GM19328 (cell line): ENCODE results near the gene CEBPG.

ENCODE experiments used
- ATAC-seq: cut with Tn5 transposase; IDR thresholded peaks from one replicate; pipeline ENCODE4 v1.9.1; 2021; ENCODE audit warnings: mild to moderate bottlenecking, moderate library complexity; ENCODE audit not compliant: unreplicated experiment

The CEBPG gene

DNA sequence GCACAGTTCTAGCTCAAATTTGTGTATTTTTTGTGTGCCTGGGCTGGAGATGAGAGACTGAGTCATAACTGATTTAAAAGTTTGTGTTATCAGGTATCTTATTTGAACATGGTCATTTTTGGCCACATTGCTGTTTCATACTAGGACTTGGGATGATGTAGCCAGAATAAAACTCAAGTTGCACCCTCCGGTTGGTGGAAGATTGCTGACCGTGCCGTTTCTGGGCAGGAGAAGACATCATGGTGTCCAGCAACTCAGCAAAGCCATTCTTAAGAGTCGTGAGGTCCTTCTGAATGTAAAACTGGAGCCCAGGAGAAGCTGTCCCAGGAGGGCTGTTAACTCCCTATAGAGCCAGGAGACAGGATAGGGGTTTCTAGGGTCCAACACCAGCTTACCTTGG lies 7.6 kb downstream of the CEBPG start:
- ATAC-seq: no peak

GRCh38 chr19:33382006-33382405 lies 8.5 kb downstream of the CEBPG start:
- ATAC-seq: no peak

- ATAC-seq: no peak
Measured at GRCh38 chr19:33382982-33383381, 9.5 kb downstream of the CEBPG start.

DNA sequence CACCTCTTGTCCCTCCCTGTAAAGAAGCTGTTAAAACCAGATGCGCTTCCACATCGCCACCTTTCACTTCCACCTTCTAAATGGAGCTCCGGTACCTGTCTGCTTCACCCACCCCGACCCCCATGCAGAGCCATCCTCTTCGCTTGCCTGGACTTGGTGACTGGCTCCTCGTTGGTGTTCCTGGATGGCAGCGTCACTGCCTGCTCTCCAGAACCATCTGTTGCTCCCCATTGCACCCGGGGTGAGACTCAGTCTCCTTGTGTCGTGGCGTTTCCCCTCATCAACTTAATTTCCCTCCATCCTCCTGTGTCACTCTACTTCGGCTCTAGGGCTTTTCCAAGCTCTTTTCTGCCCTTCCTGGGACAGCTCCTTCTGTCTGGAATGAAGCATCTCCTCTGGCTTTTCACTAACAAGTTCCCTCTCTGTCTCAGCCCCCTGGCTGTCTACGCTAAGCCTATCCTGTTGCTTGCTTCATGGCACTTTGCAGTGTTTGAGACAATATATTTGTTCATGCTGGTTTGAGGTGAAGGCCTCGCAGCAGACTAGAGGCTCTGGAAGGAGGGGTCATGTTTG lies 10.3 kb downstream of the CEBPG start:
- ATAC-seq: no peak

DNA sequence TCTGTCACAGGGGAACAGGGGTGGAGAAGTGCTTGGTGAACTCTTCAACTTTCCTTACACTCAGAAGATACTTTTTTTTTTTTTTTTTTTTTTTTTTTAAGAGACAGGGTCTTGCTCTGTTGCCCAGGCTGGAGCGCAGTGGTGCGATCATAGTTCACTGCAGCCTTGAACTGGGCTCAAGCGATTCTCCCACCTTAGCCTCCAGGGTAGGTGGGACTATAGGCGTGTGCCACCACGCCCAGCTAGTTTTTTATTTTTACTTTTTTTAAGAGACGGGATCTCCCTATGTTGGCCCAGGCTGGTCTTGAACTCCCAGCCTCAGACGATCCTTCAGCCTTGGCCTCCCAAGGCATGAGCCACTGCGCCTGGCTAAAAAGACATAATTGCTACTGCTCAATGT lies 11.5 kb downstream of the CEBPG start:
- ATAC-seq: no peak

- ATAC-seq: no peak
Measured at GRCh38 chr19:33385956-33386355, 12.4 kb downstream of the CEBPG start.

DNA sequence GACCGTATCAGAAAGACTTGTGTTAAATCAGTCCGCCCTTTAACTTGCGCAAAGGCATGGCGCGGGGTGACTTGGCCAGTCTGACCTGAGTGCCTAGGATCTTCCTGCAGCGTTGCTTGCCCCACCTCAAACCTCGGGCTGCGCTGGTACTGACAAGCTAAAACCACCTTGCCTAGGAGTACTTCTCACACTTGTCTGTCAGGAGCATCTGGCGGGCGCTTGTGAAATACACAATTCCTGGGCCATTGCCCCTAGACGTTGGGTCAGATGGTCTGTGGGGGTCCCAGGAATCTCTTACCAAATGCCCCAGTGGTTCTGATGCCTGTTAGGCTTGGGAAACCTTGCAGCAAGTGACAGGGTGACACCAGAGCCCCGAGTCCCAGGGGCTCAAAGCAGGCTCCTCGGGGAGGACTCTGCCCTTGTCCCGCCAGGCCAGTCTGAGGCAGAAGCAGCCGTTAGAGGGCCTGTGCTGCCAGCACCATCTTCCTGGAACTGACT lies 12.9 kb downstream of the CEBPG start:
- ATAC-seq: no peak

- ATAC-seq: no peak
Measured at GRCh38 chr19:33387351-33388230, 14.1 kb downstream of the CEBPG start.

- ATAC-seq: no peak
Measured at GRCh38 chr19:33388231-33388724, 14.8 kb downstream of the CEBPG start.

GRCh38 chr19:33388725-33389420 lies 15.4 kb downstream of the CEBPG start:
- no peak for ATAC-seq

GRCh38 chr19:33389421-33390100 lies 16.1 kb downstream of the CEBPG start:
- no peak for ATAC-seq

DNA sequence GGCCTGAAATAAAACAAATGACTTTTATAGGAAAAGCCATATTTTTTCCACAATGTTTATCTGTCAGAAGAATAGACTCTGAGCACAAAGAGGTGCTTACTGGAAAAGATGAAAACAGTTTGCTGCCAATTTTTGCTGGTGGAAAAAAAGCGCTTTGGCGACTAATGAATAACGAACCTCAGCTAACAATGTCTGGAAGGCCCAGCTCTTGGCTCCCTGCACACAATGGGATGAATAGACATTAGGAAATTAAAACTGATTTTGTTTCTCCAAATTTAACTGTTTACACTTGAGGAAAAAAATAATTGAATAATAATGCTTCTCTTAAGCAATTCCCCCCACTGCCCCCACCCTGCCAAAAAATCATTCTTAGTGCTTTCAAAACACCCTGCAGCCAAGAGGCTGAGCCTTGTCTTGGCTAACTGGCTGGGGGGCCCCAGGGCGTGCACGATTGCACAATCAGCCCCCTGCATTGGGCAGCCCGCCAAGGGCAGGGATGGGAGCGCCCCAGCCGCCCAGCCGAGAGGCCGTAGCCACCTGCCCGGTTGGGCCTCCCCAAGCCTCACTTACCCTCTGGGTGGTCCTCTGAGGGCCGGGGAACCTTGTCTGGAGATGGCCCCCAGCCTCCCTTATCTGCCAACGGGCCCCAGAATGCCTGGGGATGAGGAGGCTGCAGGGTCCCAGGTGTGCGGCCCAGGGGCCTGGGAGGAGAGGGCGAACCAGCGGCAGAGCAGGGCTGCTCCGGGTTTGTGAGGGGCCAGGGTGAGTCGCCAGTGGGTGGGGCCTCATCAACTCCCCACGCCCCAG lies 16.8 kb downstream of the CEBPG start:
- no peak for ATAC-seq

DNA sequence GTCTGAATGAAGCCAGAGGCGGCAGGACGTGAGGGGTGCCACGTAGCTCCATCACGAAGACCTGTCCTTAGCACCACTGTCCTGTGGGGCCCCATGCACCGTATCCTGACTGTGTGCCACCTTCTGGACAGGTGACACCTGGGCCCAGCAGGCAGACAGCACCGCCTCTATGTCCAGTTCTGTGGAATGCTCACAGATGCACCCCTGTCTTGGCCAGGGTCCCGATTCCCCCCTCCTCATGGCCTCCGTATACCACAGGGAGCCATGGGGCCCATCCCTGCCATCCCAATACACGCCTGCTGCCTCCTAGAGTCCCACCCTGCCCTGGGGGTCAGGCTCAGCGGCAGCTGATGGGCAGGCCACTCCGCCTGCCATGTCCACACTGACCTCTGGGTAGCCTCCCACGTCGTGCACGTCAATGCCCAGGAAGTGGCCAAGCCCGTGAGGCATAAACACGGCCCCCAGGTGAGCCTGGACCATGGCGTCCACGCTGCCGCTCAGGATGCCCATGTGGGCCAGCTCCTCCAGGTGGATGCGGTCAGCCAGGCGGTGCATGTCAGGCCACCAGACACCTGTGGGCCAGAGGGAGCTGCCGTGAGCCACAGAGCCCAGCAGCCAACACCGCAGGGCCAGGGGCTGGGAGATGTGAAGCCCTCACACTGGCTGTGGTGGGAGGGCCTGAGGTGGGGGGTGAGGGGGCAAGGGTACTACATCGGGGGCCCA lies 17.6 kb downstream of the CEBPG start:
- ATAC-seq: no peak

DNA sequence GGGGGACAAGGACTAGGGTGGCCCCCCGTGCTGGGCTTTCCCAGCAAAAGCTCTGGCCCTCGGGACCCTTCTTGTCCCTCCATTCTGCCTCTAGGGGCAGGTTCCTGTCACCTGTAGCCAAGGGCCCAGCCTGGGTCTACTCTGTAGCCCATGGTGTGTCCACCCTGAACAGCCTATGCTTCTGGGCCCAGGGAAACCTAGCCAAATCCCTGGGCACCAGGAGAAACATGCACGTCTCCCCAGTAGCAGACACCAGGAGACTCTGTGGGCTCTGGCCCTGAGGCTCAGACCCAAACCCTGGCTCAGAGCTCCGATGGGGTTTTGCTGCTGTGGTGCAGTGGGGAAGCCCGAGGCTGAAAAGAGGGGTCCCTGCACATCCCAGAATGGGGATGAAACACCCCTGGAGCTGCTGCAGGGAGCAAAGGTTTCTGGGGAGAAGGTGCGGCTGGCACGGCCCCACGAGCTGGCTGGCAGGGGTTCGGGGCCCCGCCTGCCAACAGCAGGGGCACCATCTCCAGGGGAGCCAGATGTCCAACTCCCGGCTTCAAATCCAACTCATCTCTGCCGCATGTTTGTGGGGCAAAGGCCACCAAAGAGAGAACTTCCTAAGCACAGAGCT lies 18.2 kb downstream of the CEBPG start:
- no peak for ATAC-seq

- ATAC-seq: no peak
Measured at GRCh38 chr19:33392341-33393285, 19.1 kb downstream of the CEBPG start.

DNA sequence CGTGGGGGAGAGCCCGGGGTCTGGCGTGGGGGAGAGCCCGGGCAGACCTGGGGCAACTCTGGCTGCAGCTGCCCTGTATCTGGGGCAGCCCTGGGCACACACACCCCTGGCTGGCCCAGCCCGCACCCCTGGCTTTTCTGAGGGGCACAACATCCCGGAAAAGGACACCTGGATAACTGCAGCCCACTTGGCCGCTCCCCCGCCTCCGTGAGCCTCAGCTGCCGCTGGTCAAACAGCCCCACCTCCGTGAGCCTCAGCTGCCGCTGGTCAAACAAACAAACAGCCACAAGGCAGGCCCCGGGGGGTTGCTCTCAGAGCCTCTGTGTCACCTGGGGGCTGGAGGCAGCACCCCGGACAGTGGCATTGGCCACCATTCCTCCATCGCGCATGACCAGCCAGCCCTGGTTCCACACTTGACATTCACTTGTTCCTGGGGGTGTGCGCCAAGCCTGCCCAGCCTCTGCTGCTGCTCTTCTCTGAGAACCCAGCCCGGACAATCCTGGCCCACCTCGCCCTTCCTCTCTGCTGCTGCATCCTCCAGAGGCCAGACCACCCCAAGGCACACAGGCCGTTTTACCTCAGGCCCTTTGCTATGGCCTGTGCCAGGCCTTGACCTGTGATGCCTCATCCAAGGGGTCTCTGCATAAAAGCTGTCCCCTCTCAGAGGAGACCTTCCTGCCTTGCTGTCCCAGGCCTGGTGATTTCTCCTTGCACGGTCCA lies 19.9 kb downstream of the CEBPG start:
- no peak for ATAC-seq

GRCh38 chr19:33394006-33394722 lies 20.7 kb downstream of the CEBPG start:
- ATAC-seq: no peak
